SW480 (cell line): Measurements from ENCODE around the gene SRP14.
"Not testable (repeated sequence)": the region's sequence is repeated elsewhere in the genome, so short reads cannot be mapped to it uniquely, and the experiment has no call there.

ENCODE experiments used
- DNase-seq: peaks from one replicate; pipeline ENCODE4 v3.0.0-alpha.2; 2016; ENCODE audit warnings: low spot score

The SRP14 gene, protein sequence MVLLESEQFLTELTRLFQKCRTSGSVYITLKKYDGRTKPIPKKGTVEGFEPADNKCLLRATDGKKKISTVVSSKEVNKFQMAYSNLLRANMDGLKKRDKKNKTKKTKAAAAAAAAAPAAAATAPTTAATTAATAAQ

DNA sequence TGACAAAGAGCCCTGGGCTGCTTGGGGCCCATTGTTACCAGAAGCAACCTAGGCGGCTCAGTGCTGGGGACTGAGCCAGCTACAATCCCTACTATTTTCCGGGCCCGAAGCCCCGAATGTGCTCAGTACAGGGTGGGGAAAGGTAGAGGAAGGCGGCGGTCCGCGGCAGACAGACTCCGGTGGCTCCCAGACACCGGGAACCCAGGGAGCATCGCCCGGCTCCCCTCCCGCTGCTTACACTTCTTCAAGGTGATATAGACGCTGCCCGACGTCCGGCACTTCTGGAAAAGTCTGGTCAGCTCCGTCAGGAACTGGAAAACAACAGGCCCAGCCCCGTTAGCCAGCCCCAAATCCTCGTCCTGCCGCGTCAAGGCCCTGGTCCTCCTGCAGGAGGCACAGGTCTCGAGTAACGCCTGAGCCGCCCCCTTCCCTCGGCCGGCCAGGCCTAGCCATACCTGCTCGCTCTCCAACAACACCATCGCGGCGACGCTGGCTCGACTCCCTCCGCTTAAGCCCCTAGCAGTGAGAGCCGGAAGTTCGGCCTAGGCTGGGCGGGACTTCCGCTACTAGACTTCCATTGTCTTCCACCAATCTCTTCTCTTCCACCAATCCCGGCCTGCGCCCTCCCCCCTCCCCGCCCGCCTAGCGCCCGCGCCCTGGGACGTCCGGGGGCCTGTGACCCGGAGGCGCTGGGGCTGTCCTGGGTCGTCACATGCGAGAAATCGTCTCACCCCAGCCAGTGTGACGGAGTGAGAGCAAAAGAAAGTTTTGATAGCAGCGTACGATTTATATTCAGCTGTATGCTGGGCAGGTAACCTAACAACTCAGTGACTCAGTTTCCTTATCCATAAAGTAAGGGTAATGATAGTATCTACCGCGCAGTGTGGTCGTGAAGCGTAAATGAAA is at the start of gene SRP14:
Gene SRP14, minus strand, starts transcription at position 544 of the 906 bp plus-strand sequence. Its CDS starts 65 bp downstream, at position 479.
- peak; percentile 90 for DNase-seq

DNA sequence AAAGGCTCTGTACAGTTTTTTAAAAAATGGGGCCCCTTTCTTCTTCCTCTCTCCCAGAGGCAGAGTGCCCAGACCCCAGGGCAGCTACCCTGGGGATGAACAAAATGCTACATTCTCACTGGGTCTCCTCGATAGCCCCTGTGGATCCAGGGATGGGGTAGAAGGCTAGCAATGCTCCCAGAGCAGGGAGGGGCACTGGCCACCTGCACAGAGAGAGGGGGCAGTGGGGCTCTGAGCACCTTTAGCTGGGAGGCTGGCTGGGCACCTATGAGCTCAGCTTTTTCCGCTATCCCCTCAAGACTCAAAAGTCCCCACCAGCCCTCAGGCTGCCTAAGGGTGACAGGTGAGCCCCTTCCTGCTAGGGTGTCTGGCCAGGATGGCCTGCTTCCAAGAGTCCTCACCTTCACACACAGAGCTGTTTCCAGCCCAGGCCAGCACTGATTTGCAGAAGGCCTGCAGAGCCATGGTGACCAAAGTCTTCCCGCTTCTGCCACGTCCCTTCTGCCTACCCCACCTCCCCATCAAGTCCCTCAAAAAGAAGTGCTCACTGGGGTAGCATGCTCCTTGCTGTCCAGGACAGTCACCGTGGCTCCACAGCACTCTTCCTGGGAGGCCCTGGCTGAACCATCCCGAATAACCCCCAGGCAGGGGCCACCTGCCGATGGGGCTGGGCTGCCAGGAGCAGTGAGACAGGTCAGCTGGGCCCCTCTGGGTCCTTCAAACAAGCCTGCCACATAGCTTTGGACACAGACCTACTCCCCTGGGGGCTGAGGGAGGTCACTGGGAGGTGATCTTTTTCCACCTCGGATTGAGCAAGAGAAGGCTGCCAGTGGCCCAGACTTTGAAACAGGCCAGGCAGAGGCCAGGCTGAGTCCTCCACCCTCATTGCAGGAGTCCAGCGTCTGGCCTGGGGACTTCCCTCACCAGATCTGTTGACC is 49.3 kb upstream of the SRP14 start:
- DNase-seq, result no peak

DNA sequence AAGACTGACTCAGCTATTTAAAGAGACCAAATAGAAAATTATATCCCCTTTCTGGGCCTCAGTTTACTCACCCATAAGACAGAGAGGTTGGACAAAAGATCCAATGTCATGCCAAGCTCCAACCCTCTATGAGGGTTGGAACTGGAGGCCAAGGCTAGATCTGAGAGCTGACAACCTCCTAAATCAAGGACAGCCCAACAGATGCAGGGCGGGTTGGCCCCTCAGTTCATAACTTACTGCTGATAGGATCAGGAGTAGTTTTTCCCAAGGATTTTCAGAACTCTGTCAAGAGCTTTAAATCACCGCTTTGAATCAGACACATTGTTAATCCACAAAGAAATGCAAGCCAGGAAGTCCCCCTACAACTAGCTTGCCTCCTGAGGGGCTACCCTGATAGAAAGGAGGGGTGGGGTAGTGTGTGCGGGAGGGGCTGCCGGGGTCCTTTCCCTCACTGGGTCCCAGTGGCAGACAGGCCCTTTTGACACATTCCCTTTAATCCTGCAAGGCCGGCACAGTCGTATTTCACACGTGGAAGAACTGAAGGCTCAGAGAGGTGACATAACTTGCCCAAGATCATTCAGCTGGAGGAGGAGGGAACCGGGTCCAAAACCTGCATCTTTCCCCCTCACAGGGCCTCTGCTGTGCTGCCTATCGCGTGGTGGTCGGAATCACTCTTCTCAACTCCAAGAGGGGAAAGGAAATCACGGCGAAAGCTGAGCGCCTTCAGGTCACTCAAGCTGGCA is 48.3 kb upstream of the SRP14 start:
- DNase-seq, result no peak

DNA sequence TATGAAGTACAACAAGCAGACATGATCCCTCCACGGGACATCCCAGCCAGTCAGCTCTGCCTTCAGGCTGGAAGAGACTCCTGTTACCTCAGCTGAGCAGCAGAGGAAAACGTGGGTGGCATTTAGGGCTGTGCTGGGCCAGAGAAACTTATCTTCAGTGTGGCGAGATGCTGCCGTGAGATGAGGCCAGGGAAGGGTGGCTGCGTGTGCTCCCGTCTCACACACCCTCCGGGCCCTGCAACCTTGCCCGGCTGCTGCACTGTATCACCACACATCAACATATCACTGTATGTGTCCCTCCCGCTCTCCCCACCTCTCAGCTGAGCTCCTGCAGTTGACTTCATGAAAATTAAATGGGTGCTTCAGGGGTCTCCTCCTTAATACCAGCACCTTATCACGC is 46.3 kb upstream of the SRP14 start:
- DNase-seq, result no peak

DNA sequence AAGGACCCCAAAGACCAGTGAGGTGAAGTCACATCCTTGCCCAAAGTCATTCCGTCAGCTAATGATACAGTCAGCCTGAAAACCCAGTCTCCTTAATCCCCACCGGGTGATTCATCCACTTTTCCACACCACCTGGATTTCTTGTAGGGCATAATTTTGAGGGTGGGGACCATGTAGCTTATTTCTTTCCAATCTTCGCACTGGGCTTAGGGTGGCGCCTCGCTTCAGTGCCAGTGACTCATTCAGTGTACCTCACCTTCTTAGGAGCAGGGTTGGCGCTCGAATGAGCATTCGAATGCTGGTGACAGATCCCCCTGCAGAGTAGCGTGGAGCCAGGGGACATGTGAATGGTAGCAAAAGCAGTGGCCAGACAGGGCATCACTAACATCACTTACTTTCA is 45.7 kb upstream of the SRP14 start:
- no peak for DNase-seq

DNA sequence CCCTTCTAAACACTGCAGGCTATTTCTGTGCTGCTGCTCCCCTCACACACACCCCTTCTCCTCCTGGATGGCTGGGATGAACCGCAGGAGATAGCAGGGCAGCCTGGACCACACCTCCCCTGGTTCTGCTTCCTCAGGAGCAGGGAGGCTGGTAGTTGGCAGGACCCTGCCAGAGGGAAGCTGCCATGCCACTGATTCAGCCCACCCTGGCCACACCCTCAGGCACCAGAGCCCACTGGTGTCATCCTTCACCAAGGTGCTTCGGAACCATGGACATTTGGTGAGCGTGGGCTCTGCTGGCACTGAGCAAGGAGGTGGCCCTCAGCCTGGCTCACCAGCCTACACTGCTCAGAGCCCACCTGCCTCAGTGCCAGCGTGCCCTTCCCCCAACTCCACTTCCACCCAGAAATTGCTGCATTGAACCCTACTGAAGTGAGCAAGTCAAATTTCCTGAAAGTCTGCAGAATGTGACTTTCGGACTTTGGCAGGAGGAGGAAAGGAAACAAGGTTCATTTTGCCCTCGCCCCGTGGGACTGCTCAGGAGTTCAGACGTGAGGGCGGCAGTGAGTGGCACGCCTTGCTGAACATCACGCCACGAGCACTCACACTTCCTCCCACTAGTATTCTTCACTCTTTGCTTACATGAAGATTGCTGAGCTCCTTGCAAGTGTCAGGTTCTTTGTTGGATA is 43.4 kb upstream of the SRP14 start:
- no peak for DNase-seq

DNA sequence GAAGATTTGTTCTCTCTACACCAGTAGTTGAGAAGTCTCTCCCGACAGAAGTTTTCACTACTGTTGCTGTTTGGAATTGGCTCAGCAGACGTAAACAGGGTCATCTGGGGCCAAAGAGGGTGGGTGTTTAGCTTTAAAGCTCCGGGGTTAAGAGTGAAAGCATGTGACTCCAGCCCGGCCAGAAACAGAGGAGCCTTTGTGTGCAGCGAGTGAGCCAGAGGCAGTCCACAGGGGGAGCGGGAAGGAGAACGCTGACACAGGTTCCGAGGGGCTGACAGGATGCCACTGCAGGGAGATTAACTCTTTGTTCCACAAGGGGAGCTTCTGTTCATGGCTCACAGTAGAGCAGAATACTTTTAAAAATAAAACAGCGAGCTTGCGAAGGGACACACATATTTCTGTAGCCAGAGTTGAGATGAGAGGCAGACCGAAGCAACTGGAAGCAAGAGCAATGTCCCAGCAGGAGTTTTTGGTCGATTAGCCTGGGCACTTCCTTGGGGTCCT is 42.8 kb upstream of the SRP14 start:
- DNase-seq, result peak; percentile 90

DNA sequence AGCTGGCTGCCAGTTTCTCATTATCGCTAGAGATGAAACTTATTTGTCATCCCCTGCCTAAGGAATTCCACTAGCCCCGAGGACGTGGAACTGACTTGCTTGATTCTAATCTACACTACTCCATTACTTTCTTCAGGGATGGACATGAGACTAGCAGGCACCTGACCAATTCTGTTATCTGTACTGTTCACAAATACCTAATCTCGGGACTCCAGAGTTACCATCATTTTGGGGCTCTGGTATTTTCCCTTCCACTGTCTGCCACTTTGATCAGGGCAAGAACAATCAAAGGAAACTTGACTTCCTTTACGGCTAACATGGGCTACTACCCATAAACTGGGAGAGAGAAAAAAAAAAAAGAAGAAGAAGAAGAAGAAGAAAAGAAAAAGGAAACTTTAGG is 41.9 kb upstream of the SRP14 start:
- peak; percentile 4 for DNase-seq

DNA sequence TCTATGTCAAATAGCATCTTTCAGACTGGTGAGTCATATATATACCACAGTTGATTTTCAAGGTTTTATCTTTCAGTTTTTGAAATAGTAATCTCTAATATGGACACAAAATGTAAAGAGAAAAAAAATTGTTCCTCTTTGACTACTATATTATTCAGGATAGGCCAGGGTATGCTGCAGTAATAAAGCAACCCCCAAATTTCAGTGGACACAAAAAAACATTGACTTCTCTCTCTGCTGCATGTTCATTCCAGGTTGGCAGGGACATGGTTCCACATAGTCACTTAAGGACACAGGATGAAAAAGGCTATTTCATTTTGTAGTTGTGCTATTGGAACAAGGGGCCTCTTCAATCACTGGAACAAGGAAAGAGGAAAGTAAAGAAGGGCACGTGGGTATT is 41.1 kb upstream of the SRP14 start:
- DNase-seq, result no peak

DNA sequence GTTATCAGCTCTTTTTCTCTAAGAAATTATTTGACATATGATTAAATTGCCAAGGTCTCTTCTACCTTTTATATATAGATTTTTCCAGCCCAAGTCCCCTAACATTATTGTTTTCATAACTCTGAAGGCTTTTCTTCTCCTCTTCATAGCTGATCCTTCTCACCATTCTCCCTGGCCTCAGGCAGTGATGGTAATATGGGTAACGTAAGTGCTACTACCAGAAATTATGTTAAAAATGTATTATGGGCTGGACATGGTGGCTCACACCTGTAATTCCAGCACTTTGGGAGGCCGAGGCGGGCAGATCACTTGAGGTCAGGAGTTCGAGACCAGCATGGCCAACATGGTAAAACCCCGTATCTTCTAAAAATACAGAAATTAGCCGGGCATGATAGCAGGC is 40.5 kb upstream of the SRP14 start:
- DNase-seq, result no peak

DNA sequence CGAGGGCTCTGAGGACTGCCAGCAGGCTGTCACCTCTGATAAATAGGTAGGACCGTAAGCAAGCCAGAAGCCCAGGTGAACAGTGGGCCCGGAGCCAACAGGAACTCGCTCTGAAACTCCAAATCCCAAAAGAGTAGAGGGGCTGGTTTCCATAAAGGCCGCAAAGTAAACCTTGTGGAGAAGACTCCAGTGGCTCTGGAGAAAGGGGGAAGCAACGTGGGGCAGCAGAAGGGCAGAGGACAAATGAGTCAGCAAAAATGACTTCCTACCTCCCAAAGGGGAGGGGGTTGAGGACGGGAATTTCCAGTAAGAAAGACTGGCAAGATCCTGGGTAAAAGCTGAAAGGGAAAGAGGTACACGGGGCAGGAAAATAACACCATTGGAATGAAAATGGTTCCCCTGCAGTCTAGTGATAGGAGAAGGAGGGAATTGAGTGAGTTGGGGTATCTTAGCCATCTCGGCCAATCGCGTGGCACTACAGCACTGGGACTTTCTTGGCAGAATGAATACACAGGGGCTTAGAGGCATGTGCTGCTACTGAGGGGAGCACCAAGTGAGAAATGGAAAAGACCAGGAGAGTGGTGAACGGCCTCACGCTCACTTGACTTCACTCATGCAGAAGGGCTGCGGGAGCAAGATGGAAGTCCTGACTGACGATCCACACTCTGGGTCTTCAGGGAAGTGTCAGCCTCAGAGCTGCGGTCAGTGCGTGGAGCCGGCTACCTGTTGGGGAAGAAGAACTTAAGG is 36.5 kb upstream of the SRP14 start:
- no peak for DNase-seq

DNA sequence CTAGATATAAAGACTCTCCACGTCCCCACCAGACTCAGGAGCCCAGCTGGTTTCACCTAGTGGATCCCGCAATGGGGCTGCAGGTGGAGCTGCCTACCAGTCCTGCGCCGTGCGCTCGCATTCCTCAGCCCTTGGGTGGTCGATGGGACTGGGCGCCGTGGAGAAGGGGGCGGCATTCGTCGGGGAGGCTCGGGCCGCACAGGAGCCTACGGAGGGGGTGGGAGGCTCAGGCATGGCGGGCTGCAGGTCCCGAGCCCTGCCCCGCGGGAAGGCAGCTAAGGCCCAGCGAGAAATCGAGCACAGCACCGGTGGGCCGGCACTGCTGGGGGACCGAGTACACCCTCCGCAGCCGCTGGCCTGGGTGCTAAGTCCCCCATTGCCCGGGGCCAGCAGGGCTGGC is 35.7 kb upstream of the SRP14 start:
- not testable (repeated sequence) for DNase-seq

DNA sequence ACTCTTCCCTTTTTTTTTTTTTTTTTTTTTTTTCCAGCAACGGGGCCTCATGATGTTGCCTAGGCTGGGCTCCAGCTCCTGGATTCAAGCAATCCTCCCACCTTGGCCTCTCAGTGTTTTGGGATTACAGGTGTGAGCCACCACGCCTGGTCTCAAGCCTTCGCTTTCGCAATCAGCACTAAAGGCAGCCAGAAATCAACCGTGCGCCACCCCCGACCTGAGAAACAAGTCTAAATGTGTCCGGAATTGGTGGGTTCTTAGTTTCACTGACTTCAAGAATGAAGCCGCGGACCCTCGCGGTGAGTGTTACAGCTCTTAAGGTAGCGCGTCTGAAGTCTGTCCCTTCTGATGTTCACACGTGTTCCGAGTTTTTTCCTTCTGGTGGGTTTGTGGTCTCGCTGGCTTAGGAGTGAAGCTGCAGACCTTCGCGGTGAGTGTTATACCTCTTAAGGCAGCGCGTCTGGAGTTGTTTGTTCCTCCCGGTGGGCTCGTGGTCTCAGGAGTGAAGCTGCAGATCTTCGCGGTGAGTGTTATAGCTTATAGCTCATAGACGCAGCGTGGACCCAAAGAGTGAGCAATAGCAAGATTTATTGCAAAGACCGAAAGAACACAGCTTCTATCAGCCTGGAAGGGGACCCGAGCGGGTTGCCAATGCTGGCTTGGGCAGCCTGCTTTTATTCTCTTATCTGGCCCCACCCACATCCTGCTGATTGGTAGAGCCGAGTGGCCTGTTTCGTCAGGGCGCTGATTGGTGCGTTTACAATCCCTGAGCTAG is 34.9 kb upstream of the SRP14 start:
- DNase-seq, result not testable (repeated sequence)

DNA sequence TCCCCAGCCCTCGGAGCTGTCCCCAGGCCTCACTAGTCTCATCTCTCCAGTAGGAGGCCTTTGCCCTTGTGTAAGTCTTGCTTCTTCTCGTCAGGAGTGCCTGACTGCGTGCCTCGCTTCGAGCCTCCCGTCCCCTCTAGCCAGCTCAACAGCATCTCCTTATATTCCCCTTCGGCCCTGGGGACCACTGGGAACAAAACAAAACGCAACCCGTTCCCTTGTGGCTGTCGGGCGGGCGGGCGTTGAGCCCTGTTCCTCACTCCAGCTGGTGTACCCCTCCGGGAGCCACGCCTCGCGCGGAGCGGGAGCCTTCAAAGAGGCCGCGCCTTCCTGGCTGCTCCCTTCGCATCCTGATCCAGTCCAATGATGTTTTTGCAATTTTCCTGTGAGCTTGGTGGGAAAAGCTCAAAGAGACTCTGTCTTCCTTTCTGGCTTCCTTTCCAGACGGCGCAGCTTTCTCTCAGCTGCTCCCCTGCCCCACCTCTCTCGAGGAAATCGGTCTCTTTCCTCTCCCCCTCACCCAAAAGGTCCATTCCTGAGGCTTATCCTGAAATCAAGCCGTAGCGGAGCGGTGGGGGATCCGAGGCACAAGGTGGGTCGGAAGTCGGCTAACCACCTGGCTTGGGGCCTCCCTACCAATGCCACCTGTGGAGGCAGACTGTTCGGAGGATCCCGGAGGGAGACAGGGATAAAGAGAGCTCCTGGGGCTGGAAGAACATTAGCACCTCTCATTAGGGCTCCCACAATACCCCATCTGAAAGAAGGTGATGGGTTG is 33.4 kb upstream of the SRP14 start:
- DNase-seq, result peak; percentile 51

DNA sequence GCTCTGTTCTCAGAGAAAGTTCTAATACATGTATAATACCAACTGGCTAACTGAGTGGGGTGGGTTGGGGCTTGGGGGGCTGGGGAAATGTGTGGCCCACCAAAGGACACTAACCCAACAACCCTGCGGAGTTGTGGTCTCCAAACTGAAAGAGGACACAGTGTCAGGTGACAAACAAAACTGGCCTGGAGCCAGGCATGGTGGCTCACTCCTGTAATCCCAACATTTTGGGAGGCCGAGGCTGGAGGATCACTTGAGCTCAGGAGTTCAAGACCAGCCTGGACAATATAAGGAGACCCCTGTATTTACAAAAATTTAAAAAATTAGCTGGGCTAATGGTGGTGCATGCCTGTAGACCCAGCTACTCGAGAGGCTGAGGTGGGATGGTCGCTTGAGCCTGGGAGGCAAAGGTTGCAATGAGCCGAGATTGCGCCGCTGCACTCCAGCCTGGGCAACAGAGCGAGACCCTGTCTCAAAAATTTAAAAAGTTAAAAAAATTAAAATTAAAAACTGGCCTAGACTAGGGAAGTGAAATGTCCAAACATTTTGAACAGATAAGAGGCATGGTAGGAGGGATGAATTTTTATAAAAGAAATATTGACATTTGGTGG is 31.7 kb upstream of the SRP14 start:
- DNase-seq, result no peak

DNA sequence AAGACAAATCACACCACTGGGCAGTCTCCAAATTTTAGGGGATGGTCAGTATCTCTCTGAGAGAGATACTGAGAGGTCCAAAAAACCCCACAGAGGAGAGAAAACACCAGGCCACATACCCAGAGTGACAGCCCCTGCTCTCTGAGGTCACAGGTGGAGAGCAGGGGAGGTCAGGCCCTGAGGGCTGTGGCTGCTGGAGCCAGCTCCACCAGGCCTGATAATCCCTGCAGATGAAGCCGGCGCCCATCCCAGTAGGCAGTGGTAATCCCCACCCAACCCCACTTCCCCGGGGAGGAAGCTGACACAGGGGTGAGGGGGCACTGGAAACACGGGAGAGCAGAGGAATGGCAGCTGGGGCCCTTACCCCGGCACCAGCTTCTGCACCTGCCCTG is 31.2 kb upstream of the SRP14 start:
- DNase-seq, result no peak

DNA sequence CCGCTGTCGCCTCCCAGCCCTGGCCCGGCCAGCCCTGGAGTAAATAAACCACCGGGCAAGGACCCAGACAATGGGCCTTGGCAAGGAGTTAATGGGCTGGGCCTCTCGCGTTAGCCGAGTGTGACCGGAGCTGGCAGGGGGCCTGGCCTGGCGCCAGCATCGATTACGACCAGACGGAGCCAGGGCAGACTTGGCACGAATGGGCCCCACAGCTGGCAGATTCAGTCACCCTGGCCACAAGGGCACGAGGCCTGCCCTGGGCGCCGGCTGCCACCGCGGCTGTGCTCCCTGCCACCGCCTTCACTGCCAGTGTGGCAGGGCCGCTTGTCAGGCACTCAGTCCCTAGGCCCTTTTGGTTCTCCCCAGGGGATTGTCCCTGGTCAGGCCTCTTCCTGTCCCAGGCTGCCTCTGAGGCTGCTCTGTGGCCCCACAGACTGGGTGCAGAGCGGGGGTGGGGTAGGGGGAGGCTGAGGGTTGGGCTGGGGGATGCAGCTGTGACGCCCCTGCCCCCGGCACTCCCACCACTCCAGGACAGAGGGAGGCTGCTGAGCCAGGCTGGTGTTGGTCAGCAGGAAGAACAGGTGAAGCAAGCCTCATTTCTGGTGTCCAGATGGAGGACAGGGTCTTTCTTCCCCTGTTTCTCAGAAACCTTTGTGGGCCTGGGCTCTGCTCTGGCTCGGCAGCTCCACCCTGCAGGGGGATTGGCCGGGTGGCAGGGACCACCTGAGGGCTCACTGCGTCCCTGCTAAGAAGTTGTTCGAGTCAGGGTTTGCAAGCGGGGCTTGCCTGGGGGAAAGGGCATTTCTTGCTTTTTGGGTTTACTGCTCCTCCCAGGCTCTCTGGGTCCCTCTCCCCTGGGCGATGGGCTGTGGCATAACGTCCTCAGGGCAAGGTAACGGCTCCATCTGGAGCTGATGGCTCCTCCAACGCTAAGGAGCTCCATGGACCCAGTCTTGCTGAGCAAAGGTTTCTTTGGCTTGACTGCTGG is 30.5 kb upstream of the SRP14 start:
- peak; percentile 78 for DNase-seq
